Endothelial cell of umbilical vein (primary cell): ENCODE data around the gene VANGL2. TPM values are rescaled to one million over a fixed set of nuclear protein-coding genes. Genes with fewer than 3 reads are reported as not detected.

ENCODE experiments used
- BruUV-seq: library from RNA; stranded (reverse); fragments of 400-500 nt; replicated peaks from 2 replicates; lab custom pipeline; 2021; lab: Mats Ljungman, UMichigan
- CTCF ChIA-PET: fragments of 300-600, 350-600 bp; sonication (Branson Sonifier 250); formaldehyde crosslinking; loops from one replicate; lab custom pipeline; 2021; ENCODE audit warnings: antibody characterized with exemption, inconsistent platforms; lab: Charles Lee
- POLR2A ChIA-PET: fragments of 300-600, 350-600 bp; sonication (Branson Sonifier 250); formaldehyde crosslinking; loops from one replicate; lab custom pipeline; 2021; ENCODE audit warnings: antibody characterized with exemption, inconsistent platforms; lab: Charles Lee
- DNase-seq: peaks from one replicate; pipeline ENCODE4 v3.0.0-alpha.2; 2011; ENCODE audit warnings: low read depth, low spot score
- FAIRE-seq: peaks from 2 replicates; lab custom pipeline; 2011; peaks lifted over from hg19 to GRCh38; lab: Jason Lieb, UNC
- H2AFZ ChIP-seq: 2 replicates; pipeline ENCODE4 v1.6.0; 2012; ENCODE audit warnings: low read depth, low read length, control low read depth, inconsistent platforms
- H3K27ac ChIP-seq: 2 replicates; pipeline ENCODE4 v1.5.1; 2011; ENCODE audit warnings: low read depth, mild to moderate bottlenecking, control low read depth, low read length, moderate library complexity; ENCODE audit not compliant: insufficient read depth
- H3K27me3 ChIP-seq, 2 experiments: 2 replicates each; pipeline versions ENCODE4 v1.6.0 to v1.6.1; 2011; ENCODE audit warnings: low read length in 2 of 2, mixed read lengths in 1 of 2; ENCODE audit not compliant: control insufficient read depth in 2 of 2, insufficient read depth in 2 of 2
- H3K36me3 ChIP-seq, 2 experiments: 2 replicates in 1 of 2; 3 replicates in 1 of 2; pipeline ENCODE4 v1.5.1; 2011; ENCODE audit warnings: low read length in 2 of 2, mild to moderate bottlenecking in 1 of 2, moderate library complexity in 1 of 2; ENCODE audit not compliant: control insufficient read depth in 2 of 2, insufficient read depth in 2 of 2; ENCODE audit errors: extremely low read depth in 1 of 2
- H3K4me1 ChIP-seq: 3 replicates; pipeline ENCODE4 v1.5.1; 2011; ENCODE audit warnings: mild to moderate bottlenecking, low read length; ENCODE audit not compliant: control insufficient read depth, insufficient read depth; ENCODE audit errors: extremely low read depth
- H3K4me2 ChIP-seq: 2 replicates; pipeline ENCODE4 v1.6.1; 2011; ENCODE audit warnings: low read length, control low read depth, mixed read lengths; ENCODE audit not compliant: insufficient read depth
- H3K4me3 ChIP-seq, 3 experiments: fragments of 200-600 bp in 1 of 3; sonication (generic), shearing (Covaris generic) in 1 of 3; replicated peaks in 1 of 3; 2 replicates each; pipeline ENCODE4 v1.5.1; 2011 to 2016; ENCODE audit warnings: control low read depth in 3 of 3, low read length in 3 of 3, mild to moderate bottlenecking in 2 of 3, inconsistent platforms in 1 of 3, low read depth in 1 of 3, moderate library complexity in 1 of 3; ENCODE audit not compliant: insufficient read depth in 1 of 3
- H3K79me2 ChIP-seq: 2 replicates; pipeline ENCODE4 v1.6.0; 2012; ENCODE audit warnings: low read length, inconsistent platforms; ENCODE audit not compliant: control insufficient read depth, insufficient read depth
- H3K9ac ChIP-seq: replicated peaks from 2 replicates; pipeline ENCODE3; 2011; ENCODE audit warnings: low read length, control low read depth; ENCODE audit not compliant: insufficient read depth; ENCODE audit errors: extremely low read depth
- H3K9me1 ChIP-seq: replicated peaks from 3 replicates; pipeline ENCODE4 v1.6.0; 2011; ENCODE audit warnings: mild to moderate bottlenecking, low read length; ENCODE audit not compliant: control insufficient read depth, insufficient read depth; ENCODE audit errors: extremely low read depth
- H3K9me3 ChIP-seq: replicated peaks from 2 replicates; pipeline ENCODE4 v1.5.1; 2012; ENCODE audit warnings: low read length, inconsistent platforms; ENCODE audit not compliant: control insufficient read depth, insufficient read depth
- H4K20me1 ChIP-seq: replicated peaks from 2 replicates; pipeline ENCODE3; 2011; ENCODE audit warnings: mild to moderate bottlenecking, low read length; ENCODE audit not compliant: control insufficient read depth, insufficient read depth; ENCODE audit errors: extremely low read depth
- EZH2 ChIP-seq: IDR thresholded peaks from 2 replicates; pipeline ENCODE4 v1.6.1; 2012; ENCODE audit warnings: borderline replicate concordance, low read depth, mild to moderate bottlenecking, moderate library complexity, low read length, inconsistent platforms; ENCODE audit not compliant: severe bottlenecking
- FOS ChIP-seq: IDR thresholded peaks from 2 replicates; pipeline ENCODE4 v1.6.1; 2011; ENCODE audit warnings: mild to moderate bottlenecking, low read length, moderate library complexity, borderline replicate concordance; ENCODE audit not compliant: insufficient read depth
- GATA2 ChIP-seq: IDR thresholded peaks from 2 replicates; pipeline ENCODE4 v1.7.0; 2011; ENCODE audit warnings: low read depth, mild to moderate bottlenecking, moderate library complexity, mixed read lengths, low read length; ENCODE audit not compliant: insufficient read length, insufficient read depth
- JUN ChIP-seq: IDR thresholded peaks from 2 replicates; pipeline ENCODE4 v1.6.1; 2011; ENCODE audit warnings: borderline replicate concordance, low read depth; ENCODE audit not compliant: insufficient read length, insufficient read depth
- MYC ChIP-seq: IDR thresholded peaks from one replicate; pipeline ENCODE4 v1.6.1; 2011; ENCODE audit warnings: mild to moderate bottlenecking, low read depth, low read length
- POLR2A ChIP-seq: IDR thresholded peaks from 2 replicates; pipeline ENCODE4 v1.6.1; 2012; ENCODE audit warnings: low read depth, mild to moderate bottlenecking, control low read depth, low read length
- POLR2AphosphoS5 ChIP-seq: IDR thresholded peaks from 2 replicates; pipeline ENCODE4 v1.6.1; 2012; ENCODE audit warnings: low read depth, mild to moderate bottlenecking, control low read depth, low read length, moderate library complexity; ENCODE audit not compliant: insufficient read depth
- dilution Hi-C: fragments of 300-500 bp; cut with MboI; formaldehyde crosslinking; loops from one replicate; pipeline ENCODE4 v1.15.0; 2019; ENCODE audit warnings: low sequenced_read_pairs; ENCODE audit not compliant: extremely low pct_ligation_motif_present
- intact Hi-C: fragments of 100-400 bp; cut with micrococcal nuclease; formaldehyde crosslinking; loops from one replicate; pipeline ENCODE4 v1.10.0; 2022
- polyA plus RNA-seq, 4 experiments: library from polyadenylated mRNA; depleted of rRNA in 3 of 4; stranded (reverse) in 3 of 4; unstranded in 1 of 4; fragments of >200 nt; gene quantifications; 2 replicates each; pipeline versions ENCODE4 v1.2.1 to v1.2.3, GENCODE V29; 2011 to 2012; ENCODE audit warnings: missing spikeins in 1 of 4
- total RNA-seq: library from RNA; stranded (reverse); gene quantifications from 2 replicates; pipeline ENCODE4 v1.2.3, GENCODE V29; 2021
- TF ChIP-seq, protein P1 (sequence below): IDR thresholded peaks from 2 replicates; pipeline ENCODE4 v1.6.1; 2011; ENCODE audit not compliant: insufficient read depth, insufficient read length
- TF ChIP-seq, protein P2 (sequence below), 2 donors: IDR thresholded peaks; 1 replicate in 1 of 2; 2 replicates in 1 of 2; pipeline ENCODE4 v1.5.1; 2011; ENCODE audit warnings: low read length in 2 of 2, mild to moderate bottlenecking in 2 of 2, moderate library complexity in 2 of 2, control low read depth in 1 of 2, inconsistent platforms in 1 of 2, low read depth in 1 of 2; ENCODE audit not compliant: insufficient read depth in 1 of 2; ENCODE audit errors: extremely low read depth in 1 of 2

The VANGL2 gene
- total and polyA plus RNA-seq, 2 donors (not counting 3 experiments of a cell fraction or from before 2014, with no cell fraction given), result 0.01 TPM; not detected in 1

DNA sequence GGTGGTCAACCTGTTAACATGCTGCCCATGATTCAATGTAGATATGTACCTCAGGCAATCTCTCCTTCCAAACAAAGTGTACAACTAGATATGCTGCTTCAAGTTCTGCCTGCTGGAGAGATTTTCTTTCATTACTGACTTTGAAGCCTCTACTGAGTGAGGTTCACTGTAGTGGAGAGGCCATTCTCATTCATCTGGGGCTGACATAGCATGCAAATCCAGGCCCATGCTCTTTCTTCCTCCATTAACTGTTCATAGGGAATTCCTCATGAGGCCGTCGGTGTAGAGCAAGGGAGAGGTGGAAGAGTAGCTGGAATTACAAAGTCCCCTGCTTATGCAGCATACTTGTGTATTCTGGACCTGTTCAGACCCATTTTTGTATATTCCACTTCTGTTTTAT is 38.6 kb downstream of the VANGL2 start:
- no TSS peak for BruUV-seq
- CTCF ChIA-PET, result interaction anchor here (0.8 kb wide), 1 partner anchor 10 kb away, joined by 4 read pairs; no protein-coding TSS in a partner anchor
- H3K27ac ChIP-seq, result no peak overlapping the region

More for the DNA sequence above, 38.6 kb downstream of the VANGL2 start:
- no peak overlapping the region for H3K4me2 ChIP-seq
- H3K9ac ChIP-seq, result no peak overlapping the region
- dilution Hi-C loops (no loop called here), intact Hi-C loops (no loop called here)
- no peak overlapping the region for H2AFZ ChIP-seq
- no peak overlapping the region for H3K4me3 ChIP-seq
- peaks cover 7 to 9% of the 10 kb centered on the region in 2 experiments for H3K27me3 ChIP-seq
- peaks cover 2% of the 10 kb centered on the region for H3K9me1 ChIP-seq
- no peaks in the 10 kb centered on the region for H4K20me1 ChIP-seq
- DNase-seq (no peak), FAIRE-seq (no peak)
- H3K4me1 ChIP-seq, result no peaks in the 10 kb centered on the region
- no peak for TF ChIP-seq FOS
- TF ChIP-seq MYC, result no peak
- TF ChIP-seq, protein P1, sequence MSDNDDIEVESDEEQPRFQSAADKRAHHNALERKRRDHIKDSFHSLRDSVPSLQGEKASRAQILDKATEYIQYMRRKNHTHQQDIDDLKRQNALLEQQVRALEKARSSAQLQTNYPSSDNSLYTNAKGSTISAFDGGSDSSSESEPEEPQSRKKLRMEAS, result no peak
- TF ChIP-seq POLR2A, result no peak
- TF ChIP-seq JUN, result no peak
- TF ChIP-seq, protein P2, sequence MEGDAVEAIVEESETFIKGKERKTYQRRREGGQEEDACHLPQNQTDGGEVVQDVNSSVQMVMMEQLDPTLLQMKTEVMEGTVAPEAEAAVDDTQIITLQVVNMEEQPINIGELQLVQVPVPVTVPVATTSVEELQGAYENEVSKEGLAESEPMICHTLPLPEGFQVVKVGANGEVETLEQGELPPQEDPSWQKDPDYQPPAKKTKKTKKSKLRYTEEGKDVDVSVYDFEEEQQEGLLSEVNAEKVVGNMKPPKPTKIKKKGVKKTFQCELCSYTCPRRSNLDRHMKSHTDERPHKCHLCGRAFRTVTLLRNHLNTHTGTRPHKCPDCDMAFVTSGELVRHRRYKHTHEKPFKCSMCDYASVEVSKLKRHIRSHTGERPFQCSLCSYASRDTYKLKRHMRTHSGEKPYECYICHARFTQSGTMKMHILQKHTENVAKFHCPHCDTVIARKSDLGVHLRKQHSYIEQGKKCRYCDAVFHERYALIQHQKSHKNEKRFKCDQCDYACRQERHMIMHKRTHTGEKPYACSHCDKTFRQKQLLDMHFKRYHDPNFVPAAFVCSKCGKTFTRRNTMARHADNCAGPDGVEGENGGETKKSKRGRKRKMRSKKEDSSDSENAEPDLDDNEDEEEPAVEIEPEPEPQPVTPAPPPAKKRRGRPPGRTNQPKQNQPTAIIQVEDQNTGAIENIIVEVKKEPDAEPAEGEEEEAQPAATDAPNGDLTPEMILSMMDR (IDR thresholded peaks at IDR 0.05; ENCODE audit: extremely low read depth in 1 of 2, insufficient read depth in 1 of 2, low read depth in 1 of 2, low read length in 2 of 2), result no peak
- no peak for TF ChIP-seq GATA2
- no peak for TF ChIP-seq POLR2AphosphoS5
- no peak for TF ChIP-seq EZH2
- no peaks in the 10 kb centered on the region for H3K9me3 ChIP-seq
- no peaks in the 10 kb centered on the region for H3K36me3 ChIP-seq
- no peaks in the 10 kb centered on the region for H3K79me2 ChIP-seq
- POLR2A ChIA-PET, result no interaction called here
